ENCODE results near the gene TTC7B. TPM values are rescaled to one million over a fixed set of nuclear protein-coding genes. Genes with fewer than 3 reads are reported as not detected.

The TTC7B gene
- total RNA-seq, 1 donor from 2014 or later = 20.6 TPM

DNA sequence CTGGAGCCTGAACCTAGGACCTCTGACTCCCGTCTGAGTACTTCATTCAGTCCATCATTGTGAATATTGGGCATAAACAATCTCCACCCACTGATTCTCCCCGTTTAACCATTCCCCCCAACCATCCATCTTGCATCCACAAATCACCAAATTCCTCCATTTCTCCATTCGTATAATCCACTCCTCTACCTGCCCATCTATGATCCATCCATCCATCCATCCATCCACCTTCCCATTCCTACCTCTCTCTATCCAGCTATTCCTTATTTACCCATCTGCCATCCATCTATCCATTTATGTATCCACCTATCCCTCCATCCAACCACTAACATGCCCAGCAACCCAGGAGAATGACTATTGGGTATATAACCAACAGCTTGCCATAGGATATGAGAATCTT lies 331.9 kb downstream of the TTC7B start:
- Mint-ChIP-seq H3K36me3 (no peaks in the 10 kb centered on the region), H3K4me3 (no peak overlapping the region), H3K27ac (no peak overlapping the region), H3K27me3 (ENCODE audit: insufficient read depth, low read depth) (peaks cover 10% of the 10 kb centered on the region), H3K4me1 (peaks cover 31% of the 10 kb centered on the region), H3K9me3 (peaks cover 14% of the 10 kb centered on the region)
- Histone ChIP-seq H2AFZ (replicated peaks) (no peak overlapping the region), H3K36me3 (no peaks in the 10 kb centered on the region), H3K4me3 (no peak overlapping the region), H3K79me2 (ENCODE audit: low read depth) (no peaks in the 10 kb centered on the region), H3K4me1 (no peaks in the 10 kb centered on the region), H3K4me2 (no peak overlapping the region), H3K9ac (no peak overlapping the region), H3K9me3 (ENCODE audit: low read depth) (no peaks in the 10 kb centered on the region), H3F3A (ENCODE audit: low read depth) (no peaks in the 10 kb centered on the region), H3K27me3 (no peaks in the 10 kb centered on the region), H3K27ac (no peak overlapping the region), H4K20me1 (ENCODE audit: low read depth) (no peaks in the 10 kb centered on the region)
- no peak for DNase-seq (ENCODE audit: low spot score)
- TF ChIP-seq, protein P1, sequence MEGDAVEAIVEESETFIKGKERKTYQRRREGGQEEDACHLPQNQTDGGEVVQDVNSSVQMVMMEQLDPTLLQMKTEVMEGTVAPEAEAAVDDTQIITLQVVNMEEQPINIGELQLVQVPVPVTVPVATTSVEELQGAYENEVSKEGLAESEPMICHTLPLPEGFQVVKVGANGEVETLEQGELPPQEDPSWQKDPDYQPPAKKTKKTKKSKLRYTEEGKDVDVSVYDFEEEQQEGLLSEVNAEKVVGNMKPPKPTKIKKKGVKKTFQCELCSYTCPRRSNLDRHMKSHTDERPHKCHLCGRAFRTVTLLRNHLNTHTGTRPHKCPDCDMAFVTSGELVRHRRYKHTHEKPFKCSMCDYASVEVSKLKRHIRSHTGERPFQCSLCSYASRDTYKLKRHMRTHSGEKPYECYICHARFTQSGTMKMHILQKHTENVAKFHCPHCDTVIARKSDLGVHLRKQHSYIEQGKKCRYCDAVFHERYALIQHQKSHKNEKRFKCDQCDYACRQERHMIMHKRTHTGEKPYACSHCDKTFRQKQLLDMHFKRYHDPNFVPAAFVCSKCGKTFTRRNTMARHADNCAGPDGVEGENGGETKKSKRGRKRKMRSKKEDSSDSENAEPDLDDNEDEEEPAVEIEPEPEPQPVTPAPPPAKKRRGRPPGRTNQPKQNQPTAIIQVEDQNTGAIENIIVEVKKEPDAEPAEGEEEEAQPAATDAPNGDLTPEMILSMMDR (IDR thresholded peaks at IDR 0.05) = no peak
- TF ChIP-seq EZH2 (IDR thresholded peaks at IDR 0.05) = no peak
- no peak for TF ChIP-seq EZH2phosphoT487 (IDR thresholded peaks at IDR 0.05)

- DNase-seq (ENCODE audit: low spot score) = no peak
- TF ChIP-seq EZH2 (IDR thresholded peaks at IDR 0.05) (no peak), EZH2phosphoT487 (IDR thresholded peaks at IDR 0.05) (no peak)
- TF ChIP-seq, protein P1 (IDR thresholded peaks at IDR 0.05) = no peak
- Histone ChIP-seq H3K9ac (no peak overlapping the region), H2AFZ (replicated peaks) (peak overlapping the region; percentile 34), H3K36me3 (no peaks in the 10 kb centered on the region), H3K27ac (no peak overlapping the region), H3K4me1 (no peaks in the 10 kb centered on the region), H3K4me3 (no peak overlapping the region), H3K4me2 (no peak overlapping the region), H3F3A (ENCODE audit: low read depth) (no peaks in the 10 kb centered on the region), H3K79me2 (ENCODE audit: low read depth) (no peaks in the 10 kb centered on the region), H4K20me1 (ENCODE audit: low read depth) (no peaks in the 10 kb centered on the region), H3K27me3 (no peaks in the 10 kb centered on the region), H3K9me3 (ENCODE audit: low read depth) (no peaks in the 10 kb centered on the region)
- Mint-ChIP-seq H3K4me3 (no peak overlapping the region), H3K9me3 (peaks cover 14% of the 10 kb centered on the region), H3K27ac (no peak overlapping the region), H3K27me3 (ENCODE audit: insufficient read depth, low read depth) (peaks cover 7% of the 10 kb centered on the region), H3K4me1 (peaks cover 31% of the 10 kb centered on the region), H3K36me3 (no peaks in the 10 kb centered on the region)
These were observed 332.7 kb downstream of the TTC7B start for GRCh38 chr14:90483571-90483974.

DNA sequence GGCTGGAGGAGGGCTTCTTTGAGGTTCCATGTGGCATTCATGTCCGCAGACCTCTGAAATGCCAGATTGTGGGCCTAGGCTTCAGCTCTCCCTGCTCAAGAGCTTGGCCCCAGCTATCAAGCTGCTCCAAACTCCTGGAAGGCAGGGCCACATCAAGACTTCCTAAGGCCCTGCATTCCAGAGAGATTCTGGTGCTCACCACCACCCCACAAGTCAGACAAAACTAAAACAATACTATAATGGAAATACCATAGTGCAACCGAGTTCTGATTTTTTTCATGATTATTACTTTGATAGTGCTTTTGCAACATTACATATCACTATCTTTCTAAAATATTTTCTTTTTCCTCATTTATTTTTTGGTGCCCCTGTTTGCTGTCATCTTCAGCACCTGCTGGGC lies 333.1 kb downstream of the TTC7B start:
- DNase-seq (ENCODE audit: low spot score) = no peak
- no peaks in the 10 kb centered on the region for H3K36me3 ChIP-seq
- Mint-ChIP-seq H3K36me3 (no peaks in the 10 kb centered on the region), H3K4me1 (peaks cover 31% of the 10 kb centered on the region), H3K9me3 (peaks cover 16% of the 10 kb centered on the region), H3K4me3 (no peak overlapping the region), H3K27ac (no peak overlapping the region), H3K27me3 (ENCODE audit: insufficient read depth, low read depth) (peaks cover 7% of the 10 kb centered on the region)
- H3K4me2 ChIP-seq = no peak overlapping the region
- H3F3A ChIP-seq (ENCODE audit: low read depth) = no peaks in the 10 kb centered on the region
- H3K4me1 ChIP-seq = no peaks in the 10 kb centered on the region
- no peaks in the 10 kb centered on the region for H4K20me1 ChIP-seq (ENCODE audit: low read depth)
- H3K27me3 ChIP-seq = no peaks in the 10 kb centered on the region
- no peak overlapping the region for H3K27ac ChIP-seq
- no peaks in the 10 kb centered on the region for H3K9me3 ChIP-seq (ENCODE audit: low read depth)
- no peak overlapping the region for H3K9ac ChIP-seq
- H3K4me3 ChIP-seq = no peak overlapping the region
- H3K79me2 ChIP-seq (ENCODE audit: low read depth) = no peaks in the 10 kb centered on the region
- no peak overlapping the region for H2AFZ ChIP-seq (replicated peaks)
- no peak for TF ChIP-seq EZH2phosphoT487 (IDR thresholded peaks at IDR 0.05)
- TF ChIP-seq EZH2 (IDR thresholded peaks at IDR 0.05) = no peak
- TF ChIP-seq, protein P1 (IDR thresholded peaks at IDR 0.05) = no peak

All from neural progenitor cell (in vitro differentiated cells).